Measurements from ENCODE around the gene FOXI3.

DNA sequence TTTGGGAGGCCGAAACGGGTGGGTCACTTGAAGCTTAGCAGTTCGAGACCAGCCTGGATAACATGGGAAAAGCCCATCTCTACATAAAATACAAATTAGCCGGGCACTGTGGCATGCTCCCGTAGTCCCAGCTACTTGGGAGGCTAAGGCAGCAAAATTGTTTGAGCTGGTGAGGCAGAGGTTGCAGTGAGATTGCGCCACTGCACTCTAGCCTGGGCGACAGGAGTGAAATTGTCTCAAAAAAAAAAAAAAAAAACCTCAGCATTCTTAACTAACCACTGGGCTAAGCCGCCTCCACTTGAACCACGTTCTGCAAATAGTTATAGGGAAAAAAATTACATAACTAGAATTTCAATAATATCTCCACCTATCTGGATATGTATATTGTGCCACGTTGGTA lies 2.3 kb downstream of the FOXI3 start:
- TF ChIP-seq, protein P1, sequence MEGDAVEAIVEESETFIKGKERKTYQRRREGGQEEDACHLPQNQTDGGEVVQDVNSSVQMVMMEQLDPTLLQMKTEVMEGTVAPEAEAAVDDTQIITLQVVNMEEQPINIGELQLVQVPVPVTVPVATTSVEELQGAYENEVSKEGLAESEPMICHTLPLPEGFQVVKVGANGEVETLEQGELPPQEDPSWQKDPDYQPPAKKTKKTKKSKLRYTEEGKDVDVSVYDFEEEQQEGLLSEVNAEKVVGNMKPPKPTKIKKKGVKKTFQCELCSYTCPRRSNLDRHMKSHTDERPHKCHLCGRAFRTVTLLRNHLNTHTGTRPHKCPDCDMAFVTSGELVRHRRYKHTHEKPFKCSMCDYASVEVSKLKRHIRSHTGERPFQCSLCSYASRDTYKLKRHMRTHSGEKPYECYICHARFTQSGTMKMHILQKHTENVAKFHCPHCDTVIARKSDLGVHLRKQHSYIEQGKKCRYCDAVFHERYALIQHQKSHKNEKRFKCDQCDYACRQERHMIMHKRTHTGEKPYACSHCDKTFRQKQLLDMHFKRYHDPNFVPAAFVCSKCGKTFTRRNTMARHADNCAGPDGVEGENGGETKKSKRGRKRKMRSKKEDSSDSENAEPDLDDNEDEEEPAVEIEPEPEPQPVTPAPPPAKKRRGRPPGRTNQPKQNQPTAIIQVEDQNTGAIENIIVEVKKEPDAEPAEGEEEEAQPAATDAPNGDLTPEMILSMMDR (conservative IDR thresholded peaks at IDR 0.05; ENCODE audit: low read depth, low read length) = no peak
- TF ChIP-seq EZH2 (IDR thresholded peaks at IDR 0.05; ENCODE audit: borderline replicate concordance, low read depth, low read length, poor library complexity, severe bottlenecking) = no peak

Measured in A673 (cell line).